H9 (cell line): ENCODE measurements around the gene STAT1. TPM values are rescaled to one million over a fixed set of nuclear protein-coding genes. Genes with fewer than 3 reads are reported as not detected.

ENCODE experiments used
- DNase-seq: peaks from one replicate; pipeline ENCODE4 v3.0.0-alpha.2; 2017
- H2AFZ ChIP-seq: one replicate; pipeline ENCODE4 v1.6.1; 2013; ENCODE audit warnings: mild to moderate bottlenecking, low read length, control low read depth, moderate library complexity
- H2AK5ac ChIP-seq: 2 replicates; pipeline ENCODE4 v1.6.1; 2013; ENCODE audit warnings: low read length, control low read depth, mixed read lengths; ENCODE audit not compliant: insufficient read length
- H2BK120ac ChIP-seq: one replicate; pipeline ENCODE4 v1.6.1; 2013; ENCODE audit warnings: low read depth, mild to moderate bottlenecking, low read length, control low read depth, inconsistent platforms; ENCODE audit not compliant: poor library complexity, severe bottlenecking
- H2BK12ac ChIP-seq: 2 replicates; pipeline ENCODE4 v1.6.1; 2013; ENCODE audit warnings: low read length, control low read depth, mixed read lengths, low read depth; ENCODE audit not compliant: insufficient read length
- H2BK15ac ChIP-seq: 2 replicates; pipeline ENCODE4 v1.6.1; 2013; ENCODE audit warnings: low read depth, low read length, control low read depth
- H2BK20ac ChIP-seq: one replicate; pipeline ENCODE4 v1.6.1; 2013; ENCODE audit warnings: low read depth, mild to moderate bottlenecking, low read length, control low read depth, inconsistent platforms; ENCODE audit not compliant: poor library complexity, severe bottlenecking
- H2BK5ac ChIP-seq: 2 replicates; pipeline ENCODE4 v1.6.1; 2013; ENCODE audit warnings: low read length, control low read depth, mixed read lengths; ENCODE audit not compliant: insufficient read length
- H3K14ac ChIP-seq: 2 replicates; pipeline ENCODE4 v1.6.1; 2013; ENCODE audit warnings: low read length, control low read depth; ENCODE audit not compliant: insufficient read depth
- H3K18ac ChIP-seq: 2 replicates; pipeline ENCODE4 v1.6.1; 2013; ENCODE audit warnings: low read depth, mild to moderate bottlenecking, mixed read lengths, low read length, control low read depth; ENCODE audit not compliant: insufficient read length
- H3K23ac ChIP-seq: 2 replicates; pipeline ENCODE4 v1.6.1; 2013; ENCODE audit warnings: low read length, control low read depth, mixed read lengths, low read depth; ENCODE audit not compliant: insufficient read length
- H3K23me2 ChIP-seq: 2 replicates; pipeline ENCODE4 v1.6.1; 2013; ENCODE audit warnings: low read depth, mild to moderate bottlenecking, mixed read lengths, low read length, control low read depth; ENCODE audit not compliant: insufficient read length, poor library complexity, severe bottlenecking
- H3K27ac ChIP-seq: 2 replicates; pipeline ENCODE4 v1.5.1; 2013; ENCODE audit warnings: low read length, control low read depth, mixed read lengths, low read depth; ENCODE audit not compliant: insufficient read length
- H3K27me3 ChIP-seq: 2 replicates; pipeline ENCODE4 v1.6.1; 2013; ENCODE audit warnings: low read length, control low read depth, inconsistent platforms; ENCODE audit not compliant: insufficient read depth
- H3K4ac ChIP-seq: 2 replicates; pipeline ENCODE4 v1.6.1; 2013; ENCODE audit warnings: low read depth, mild to moderate bottlenecking, control low read depth, inconsistent platforms, low read length, moderate library complexity
- H3K4me1 ChIP-seq: 2 replicates; pipeline ENCODE4 v1.6.1; 2013; ENCODE audit warnings: low read length, control low read depth, inconsistent platforms; ENCODE audit not compliant: insufficient read depth
- H3K4me2 ChIP-seq: 2 replicates; pipeline ENCODE4 v1.6.1; 2013; ENCODE audit warnings: low read length, control low read depth, mixed read lengths; ENCODE audit not compliant: insufficient read length, insufficient read depth
- H3K56ac ChIP-seq: 2 replicates; pipeline ENCODE4 v1.6.1; 2013; ENCODE audit warnings: low read depth, mild to moderate bottlenecking, mixed read lengths, low read length, control low read depth; ENCODE audit not compliant: insufficient read length
- H3K79me1 ChIP-seq: 2 replicates; pipeline ENCODE4 v1.6.1; 2013; ENCODE audit warnings: low read depth, mild to moderate bottlenecking, moderate library complexity, low read length, control low read depth, inconsistent platforms; ENCODE audit not compliant: insufficient read depth, poor library complexity, severe bottlenecking
- H3K79me2 ChIP-seq: 2 replicates; pipeline ENCODE4 v1.6.1; 2013; ENCODE audit warnings: low read length, control low read depth, inconsistent platforms; ENCODE audit not compliant: insufficient read depth
- H3K9ac ChIP-seq: 2 replicates; pipeline ENCODE4 v1.6.1; 2013; ENCODE audit warnings: low read length, control low read depth, mixed read lengths; ENCODE audit not compliant: insufficient read length; ENCODE audit errors: extremely low read depth
- H3K9me3 ChIP-seq: one replicate; pipeline ENCODE4 v1.6.1; 2013; ENCODE audit warnings: low read depth, low read length, inconsistent platforms; ENCODE audit not compliant: control insufficient read depth
- H3T11ph ChIP-seq: one replicate; pipeline ENCODE4 v1.6.1; 2013; ENCODE audit warnings: mild to moderate bottlenecking, low read length, control low read depth, inconsistent platforms
- H4K20me1 ChIP-seq: one replicate; pipeline ENCODE4 v1.6.1; 2013; ENCODE audit not compliant: control insufficient read depth, insufficient read length, insufficient read depth
- H4K5ac ChIP-seq: 2 replicates; pipeline ENCODE4 v1.6.1; 2013; ENCODE audit warnings: low read depth, mild to moderate bottlenecking, mixed read lengths, low read length, control low read depth; ENCODE audit not compliant: insufficient read length
- H4K8ac ChIP-seq: replicated peaks from 2 replicates; pipeline ENCODE4 v1.6.1; 2013; ENCODE audit warnings: low read length, control low read depth, mixed read lengths, low read depth; ENCODE audit not compliant: insufficient read length
- H4K91ac ChIP-seq: 2 replicates; pipeline ENCODE4 v1.6.1; 2013; ENCODE audit warnings: low read depth, mild to moderate bottlenecking, moderate library complexity, mixed read lengths, low read length, control low read depth; ENCODE audit not compliant: insufficient read length
- H3K27ac Mint-ChIP-seq, 3 experiments: 2 replicates in 2 of 3; 3 replicates in 1 of 3; pipeline ENCODE4 v1.8.0; 2020 to 2021; ENCODE audit warnings: mixed read lengths in 3 of 3, mild to moderate bottlenecking in 1 of 3, moderate library complexity in 1 of 3
- H3K27me3 Mint-ChIP-seq: 2 replicates; pipeline ENCODE4 v1.8.0; 2021; ENCODE audit warnings: low read depth, mild to moderate bottlenecking, moderate library complexity, mixed read lengths
- H3K36me3 Mint-ChIP-seq, 3 experiments: 2 replicates in 2 of 3; 3 replicates in 1 of 3; pipeline ENCODE4 v1.8.0; 2020 to 2021; ENCODE audit warnings: low read depth in 3 of 3, mixed read lengths in 3 of 3; ENCODE audit not compliant: insufficient read depth in 1 of 3
- H3K4me1 Mint-ChIP-seq, 2 experiments: 2 replicates each; pipeline ENCODE4 v1.8.0; 2020; ENCODE audit warnings: mixed read lengths in 2 of 2
- H3K4me3 Mint-ChIP-seq, 2 experiments: 2 replicates in 1 of 2; 3 replicates in 1 of 2; pipeline ENCODE4 v1.8.0; 2020 to 2021; ENCODE audit warnings: mild to moderate bottlenecking in 2 of 2, mixed read lengths in 2 of 2, moderate library complexity in 1 of 2
- H3K9me3 Mint-ChIP-seq, 2 experiments: 2 replicates in 1 of 2; 3 replicates in 1 of 2; pipeline ENCODE4 v1.8.0; 2020; ENCODE audit warnings: mild to moderate bottlenecking in 2 of 2, mixed read lengths in 2 of 2, moderate library complexity in 1 of 2
- CTCF ChIP-seq: fragments of 200-600 bp; sonication (generic); conservative IDR thresholded peaks from 3 replicates; pipeline ENCODE4 v1.8.0; 2021; ENCODE audit warnings: antibody characterized with exemption, mild to moderate bottlenecking
- WGBS: extraction: QIAGEN DNeasy Blood & Tissue Kit; methylation state at CpG from one replicate; pipeline ENCODE4 v1.1.7; 2013; ENCODE audit warnings: missing lambda C conversion rate, low lambda C conversion rate, mixed read lengths; ENCODE audit not compliant: insufficient read length; ENCODE audit errors: extremely low coverage; 5-methylcytosine and 5-hydroxymethylcytosine counted together
- total RNA-seq: library from RNA; stranded (reverse); gene quantifications from 2 replicates; pipeline ENCODE4 v1.2.1, GENCODE V29; 2021

The STAT1 gene
- total RNA-seq, 1 experiment from 2014 or later: 48.1 TPM

DNA sequence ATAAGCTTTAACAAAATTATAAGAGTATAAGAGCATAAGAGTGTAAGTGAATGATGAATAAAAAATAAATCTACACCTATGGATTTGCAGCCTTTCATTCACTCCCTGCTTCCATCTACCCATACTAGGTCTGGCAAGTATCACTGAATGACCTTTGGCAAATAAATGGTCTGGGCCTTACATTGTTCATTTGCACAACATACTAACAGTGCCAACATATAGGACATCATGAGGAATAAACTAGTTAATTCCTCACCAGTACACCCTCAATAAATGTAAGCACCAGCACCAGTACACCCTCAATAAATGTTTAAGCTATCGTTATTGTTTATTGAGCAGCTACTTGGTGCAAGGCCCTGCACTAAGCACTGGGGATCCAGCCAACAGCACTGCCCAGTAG is 26.9 kb downstream of the STAT1 start:
- Histone ChIP-seq H4K91ac (no peak overlapping the region), H4K5ac (no peak overlapping the region), H2BK5ac (no peak overlapping the region), H3K4ac (no peak overlapping the region), H3K27ac (no peak overlapping the region), H3K79me2 (no peaks in the 10 kb centered on the region), H2BK120ac (no peak overlapping the region), H3K9ac (no peak overlapping the region), H3K18ac (no peak overlapping the region), H2AK5ac (no peak overlapping the region), H2AFZ (no peak overlapping the region), H3K27me3 (no peaks in the 10 kb centered on the region), H3K23me2 (no peaks in the 10 kb centered on the region), H4K20me1 (no peaks in the 10 kb centered on the region), H3K9me3 (no peaks in the 10 kb centered on the region), H4K8ac (no peak overlapping the region), H3K23ac (no peak overlapping the region), H3K4me2 (no peak overlapping the region), H3K79me1 (no peaks in the 10 kb centered on the region), H3T11ph (no peak overlapping the region), H3K4me1 (no peaks in the 10 kb centered on the region), H3K56ac (no peak overlapping the region), H2BK20ac (no peak overlapping the region), H3K14ac (no peak overlapping the region), H2BK15ac (no peak overlapping the region), H2BK12ac (no peak overlapping the region)
- no CpG with 5 or more reads among the region's 1 CpG for WGBS
- Mint-ChIP-seq H3K4me3 (no peak overlapping the region), H3K36me3 (peaks cover 61 to 95% (median 86%) of the 10 kb centered on the region in 3 experiments), H3K27ac (no peak overlapping the region), H3K4me1 (no peaks in the 10 kb centered on the region), H3K9me3 (no peaks in the 10 kb centered on the region), H3K27me3 (no peaks in the 10 kb centered on the region)
- TF ChIP-seq CTCF: no peak
- DNase-seq: no peak
